ENCODE data around the gene UNC45A. TPM values are rescaled to one million over a fixed set of nuclear protein-coding genes. Genes with fewer than 3 reads are reported as not detected.

Gene UNC45A
- total and polyA plus RNA-seq, 2 of the 13 experiments (the other 11 are each of a cell fraction or from before 2014, with no cell fraction given) = 33.8 to 39.7 TPM

GRCh38 chr15:90934256-90934948, 683 bp upstream of the UNC45A start (continued):
- TF ChIP-seq ZNF549 (CRISPR knock-in tag; IDR thresholded peaks at IDR 0.05) = no peak
- TF ChIP-seq CBX2 (IDR thresholded peaks at IDR 0.05; ENCODE audit: low read depth, low read length) = no peak
- no peak for TF ChIP-seq CBX2 (CRISPR knock-in tag; IDR thresholded peaks at IDR 0.05; ENCODE audit: low read depth)
- TF ChIP-seq MEIS1 (CRISPR knock-in tag; IDR thresholded peaks at IDR 0.05; ENCODE audit: borderline replicate concordance) = 0 out of 2 replicates have a peak, but pooled peaks have one; percentile 8
- no peak for TF ChIP-seq GPN1 (CRISPR knock-in tag; IDR thresholded peaks at IDR 0.05; ENCODE audit: borderline replicate concordance)
- no peak for TF ChIP-seq ZNF777 (CRISPR knock-in tag; IDR thresholded peaks at IDR 0.05)
- TF ChIP-seq ZNF790 (CRISPR knock-in tag; IDR thresholded peaks at IDR 0.05; ENCODE audit: borderline replicate concordance) = no peak
- TF ChIP-seq FOXM1 (CRISPR knock-in tag; IDR thresholded peaks at IDR 0.05) = no peak
- no peak for TF ChIP-seq ZNF660 (CRISPR knock-in tag; IDR thresholded peaks at IDR 0.05; ENCODE audit: borderline replicate concordance, low read depth)
- no peak for TF ChIP-seq HNF1A (IDR thresholded peaks at IDR 0.05; ENCODE audit: low read depth)
- no peak for TF ChIP-seq HNF1A (CRISPR knock-in tag; IDR thresholded peaks at IDR 0.05; ENCODE audit: borderline replicate concordance)
- TF ChIP-seq ZSCAN5A (CRISPR knock-in tag; IDR thresholded peaks at IDR 0.05; ENCODE audit: borderline replicate concordance) = no peak
- TF ChIP-seq PPARG (CRISPR knock-in tag; conservative IDR thresholded peaks at IDR 0.05) = no peak
- no peak for TF ChIP-seq SNAI1 (CRISPR knock-in tag; IDR thresholded peaks at IDR 0.05; ENCODE audit: borderline replicate concordance)
- TF ChIP-seq KAT7 (CRISPR knock-in tag; IDR thresholded peaks at IDR 0.05; ENCODE audit: borderline replicate concordance) = 0 out of 2 replicates have a peak, but pooled peaks have one; percentile 10
- TF ChIP-seq PTBP1 (IDR thresholded peaks at IDR 0.05; ENCODE audit: low read depth, low read length, poor library complexity, severe bottlenecking) = no peak
- no peak for TF ChIP-seq ZNF251 (CRISPR knock-in tag; IDR thresholded peaks at IDR 0.05)
- peak; percentile 5; the same call in 1 of the 2 replicates for TF ChIP-seq HIVEP1 (CRISPR knock-in tag; IDR thresholded peaks at IDR 0.05)
- no peak for TF ChIP-seq ZNF703 (CRISPR knock-in tag; IDR thresholded peaks at IDR 0.05; ENCODE audit: borderline replicate concordance)
- TF ChIP-seq ARID4A (CRISPR knock-in tag; IDR thresholded peaks at IDR 0.05; ENCODE audit: borderline replicate concordance) = no peak; the same call in 1 of the 2 replicates

All from HepG2 (cell line).